ENCODE data around the gene PGF.

DNA sequence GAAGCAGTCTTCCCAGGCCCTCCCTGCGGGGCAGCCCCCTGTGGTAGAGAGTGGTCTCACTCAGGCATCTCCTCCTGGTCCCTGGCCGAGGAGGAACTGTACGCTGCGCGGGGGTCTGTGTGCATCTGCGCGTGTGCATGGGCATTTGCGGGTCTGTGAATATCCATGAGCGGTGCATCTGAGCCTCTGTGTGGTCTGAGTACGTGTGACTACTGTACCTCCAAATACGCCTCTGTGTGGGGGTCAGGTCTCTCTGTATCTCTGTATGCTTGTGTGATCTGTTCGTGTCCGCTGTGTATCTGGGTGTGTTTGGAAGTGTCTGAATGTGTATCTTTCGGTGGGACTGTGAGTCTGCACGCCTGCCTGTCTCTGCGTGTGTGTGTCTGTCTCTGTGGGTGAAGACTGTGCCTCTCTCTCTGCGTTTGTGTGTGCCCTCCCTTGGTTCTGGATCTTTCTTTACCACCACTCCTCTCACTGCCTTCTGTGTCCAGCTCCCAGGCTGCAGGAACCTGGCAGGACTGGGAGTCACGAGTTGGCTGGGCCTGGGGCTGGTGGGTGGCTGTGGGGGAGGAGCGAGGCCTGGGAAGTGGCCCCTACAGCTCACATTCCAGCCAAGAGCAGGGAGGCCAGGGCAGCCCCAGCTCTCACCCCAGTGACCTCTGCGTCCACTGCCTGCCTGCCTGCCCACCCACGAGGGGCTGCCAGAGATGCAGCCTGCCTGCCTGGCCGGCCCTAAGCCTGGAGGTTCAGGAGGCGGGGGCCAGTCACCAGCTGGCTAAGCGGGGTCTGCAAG, 1.1 kb upstream of the PGF start:
- TF ChIP-seq, protein P1, sequence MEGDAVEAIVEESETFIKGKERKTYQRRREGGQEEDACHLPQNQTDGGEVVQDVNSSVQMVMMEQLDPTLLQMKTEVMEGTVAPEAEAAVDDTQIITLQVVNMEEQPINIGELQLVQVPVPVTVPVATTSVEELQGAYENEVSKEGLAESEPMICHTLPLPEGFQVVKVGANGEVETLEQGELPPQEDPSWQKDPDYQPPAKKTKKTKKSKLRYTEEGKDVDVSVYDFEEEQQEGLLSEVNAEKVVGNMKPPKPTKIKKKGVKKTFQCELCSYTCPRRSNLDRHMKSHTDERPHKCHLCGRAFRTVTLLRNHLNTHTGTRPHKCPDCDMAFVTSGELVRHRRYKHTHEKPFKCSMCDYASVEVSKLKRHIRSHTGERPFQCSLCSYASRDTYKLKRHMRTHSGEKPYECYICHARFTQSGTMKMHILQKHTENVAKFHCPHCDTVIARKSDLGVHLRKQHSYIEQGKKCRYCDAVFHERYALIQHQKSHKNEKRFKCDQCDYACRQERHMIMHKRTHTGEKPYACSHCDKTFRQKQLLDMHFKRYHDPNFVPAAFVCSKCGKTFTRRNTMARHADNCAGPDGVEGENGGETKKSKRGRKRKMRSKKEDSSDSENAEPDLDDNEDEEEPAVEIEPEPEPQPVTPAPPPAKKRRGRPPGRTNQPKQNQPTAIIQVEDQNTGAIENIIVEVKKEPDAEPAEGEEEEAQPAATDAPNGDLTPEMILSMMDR (IDR thresholded peaks at IDR 0.05; ENCODE audit: insufficient read depth, low read length), result no peak
- no peak for TF ChIP-seq POLR2AphosphoS5 (IDR thresholded peaks at IDR 0.05; ENCODE audit: low read depth)

Data from HL-60 (cell line).